Measurements from ENCODE around the gene SPTBN5.

The SPTBN5 gene

DNA sequence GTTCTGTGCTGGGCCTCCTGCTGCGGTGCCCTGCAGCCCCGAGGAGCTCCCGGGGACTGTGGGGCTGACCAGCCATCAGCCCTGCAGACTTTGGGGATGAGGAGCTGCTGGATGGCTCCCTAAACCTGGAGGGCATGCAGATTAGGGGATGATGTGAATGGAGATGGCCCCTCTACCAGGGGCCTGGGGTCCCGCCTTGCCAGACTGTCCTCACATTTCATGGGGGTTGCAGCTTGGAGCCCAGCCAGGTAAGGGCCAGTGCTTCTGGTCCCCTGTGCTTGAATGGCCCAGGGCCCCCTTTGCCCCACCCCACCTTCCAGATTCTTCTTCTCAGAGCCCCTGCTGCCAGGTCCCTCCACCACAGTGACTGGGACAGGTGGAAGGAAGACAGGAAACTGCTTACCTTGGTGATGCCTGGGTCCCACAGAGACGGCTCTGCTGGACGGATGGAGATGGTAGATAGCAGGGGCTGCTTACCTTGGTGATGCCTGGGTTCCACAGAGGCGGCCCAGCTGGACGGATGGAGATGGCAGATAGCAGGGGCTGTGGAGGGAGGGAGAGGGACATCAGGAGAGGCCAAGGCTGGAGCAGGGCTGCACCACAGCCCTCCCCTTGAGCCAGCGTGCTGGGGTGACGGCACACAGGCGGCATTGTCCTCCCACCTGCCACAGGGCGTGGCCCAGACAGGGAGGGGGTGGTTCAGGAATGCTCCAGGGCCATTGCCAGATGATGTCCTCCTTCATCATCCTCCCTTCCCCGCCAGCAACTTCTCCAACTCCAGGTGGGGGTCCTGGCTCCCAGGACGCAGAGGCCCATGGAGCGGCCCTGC, at the start of gene SPTBN5:
TSS of gene SPTBN5 (minus strand) at position 632 of the 829 bp plus-strand sequence. CDS start at position 76, 556 bp downstream.
- DNase-seq: no peak

DNA sequence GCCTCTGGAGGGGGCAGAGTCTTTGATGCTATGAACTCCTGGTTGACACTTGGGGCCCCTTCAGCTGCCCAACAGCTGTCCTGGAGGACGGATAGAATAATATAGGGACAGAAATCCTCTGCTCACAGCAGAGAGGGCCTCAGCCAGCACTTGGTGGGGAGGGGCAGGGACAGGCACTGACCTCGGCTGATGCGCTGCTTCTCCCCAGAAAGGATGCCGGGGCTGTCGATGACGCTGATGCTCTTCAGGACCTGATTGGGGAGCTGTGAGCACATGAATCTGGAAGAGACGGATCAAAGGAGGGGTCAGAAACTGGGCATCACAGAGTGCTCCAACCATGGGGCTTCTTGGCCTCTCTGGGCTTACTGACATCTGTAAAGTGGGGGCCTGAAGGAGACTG, 49.0 kb upstream of the SPTBN5 start:
- DNase-seq: no peak

DNA sequence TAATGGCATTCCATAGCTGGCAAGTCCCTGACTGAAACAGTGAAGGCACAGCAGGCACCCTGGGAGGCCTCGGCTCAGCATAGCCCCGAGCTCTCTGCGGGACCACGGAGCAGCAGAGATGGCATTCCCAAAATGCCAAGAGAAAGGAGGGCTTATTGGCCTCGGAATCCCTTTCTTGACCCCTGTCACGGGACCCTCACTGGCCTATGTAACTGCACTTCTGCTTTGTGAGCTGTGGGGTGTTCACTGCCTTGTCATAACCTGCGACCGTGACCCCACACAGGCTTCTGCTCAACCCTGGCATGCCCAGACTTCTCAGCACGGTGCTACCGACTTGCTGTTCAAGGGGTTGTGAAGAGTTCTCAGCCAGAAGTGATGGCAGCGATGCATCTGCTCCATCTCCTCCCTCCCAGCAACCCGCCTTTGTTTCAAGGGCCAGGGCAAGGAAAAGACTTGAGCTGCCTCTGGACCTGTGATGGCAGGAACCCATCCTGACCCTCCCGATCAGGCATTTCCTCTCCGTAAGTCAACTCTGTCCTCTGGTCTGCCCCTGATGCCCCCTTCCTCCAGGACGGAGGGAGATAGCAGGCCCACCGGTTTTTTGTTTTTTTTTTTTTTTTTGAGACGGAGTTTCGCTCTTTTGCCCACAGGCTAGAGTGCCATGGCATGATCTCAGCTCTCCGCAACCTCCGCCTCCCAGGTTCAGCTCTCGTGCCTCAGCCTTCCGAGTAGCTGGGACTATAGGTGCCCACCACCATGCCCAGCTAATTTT, 48.0 kb upstream of the SPTBN5 start:
- peak in 1 of 14 donors; percentile 3 for DNase-seq

DNA sequence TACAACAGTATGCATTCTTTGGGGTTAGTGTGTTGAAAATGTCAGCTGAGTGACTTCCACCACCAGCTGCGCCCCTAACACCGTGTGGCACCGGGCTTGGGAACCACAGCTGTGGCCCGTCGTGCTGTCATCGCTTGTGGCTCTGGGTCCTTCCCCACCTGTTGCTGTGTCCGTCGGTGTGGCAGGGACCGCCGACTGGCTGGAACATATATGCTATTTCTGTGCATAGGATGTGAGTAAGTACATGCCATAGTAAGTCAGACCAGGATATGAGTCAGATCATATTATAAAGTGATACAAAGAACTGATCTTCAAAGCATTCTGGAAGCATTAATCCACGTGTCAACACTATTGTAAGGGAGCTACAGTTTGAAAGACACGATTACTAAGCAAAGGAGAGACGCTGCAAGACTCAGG, 46.6 kb upstream of the SPTBN5 start:
- no peak for DNase-seq

DNA sequence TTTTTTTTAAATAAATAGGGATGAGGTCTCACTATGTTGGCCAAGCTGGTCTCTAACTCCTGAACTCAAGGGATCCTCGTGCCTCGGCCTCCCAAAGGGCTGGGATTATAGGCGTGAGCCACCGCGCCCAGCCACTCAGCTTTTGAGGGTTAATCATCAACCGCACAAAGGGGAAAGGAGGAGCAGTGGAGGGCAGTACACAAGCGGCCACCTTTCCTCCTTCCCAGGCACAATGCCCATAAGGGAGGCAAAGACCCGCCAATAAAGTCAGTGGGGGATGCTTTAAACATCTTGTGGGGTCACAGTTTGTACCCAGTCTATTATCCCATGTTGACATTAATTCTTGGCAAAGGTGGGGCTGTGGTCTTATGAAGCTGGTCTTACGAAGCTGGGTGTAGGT, 46.1 kb upstream of the SPTBN5 start:
- no peak for DNase-seq

DNA sequence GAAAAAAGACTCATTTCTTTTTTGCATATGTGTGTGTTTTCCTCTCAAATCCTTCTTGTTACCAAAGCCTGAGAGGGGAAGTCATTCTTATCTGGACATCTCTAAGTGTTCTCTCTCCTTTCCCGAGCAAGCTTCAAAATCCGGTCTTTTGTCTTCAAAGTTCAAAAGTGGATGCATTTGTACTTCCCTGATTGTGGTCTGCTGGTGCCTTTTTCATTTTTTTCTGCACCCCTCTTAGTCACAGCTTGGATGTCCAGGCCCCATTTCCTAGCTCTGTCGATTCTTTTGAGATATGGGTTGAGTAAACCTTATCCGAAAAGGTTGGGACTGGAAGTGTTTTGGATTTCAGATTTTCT, 43.7 kb upstream of the SPTBN5 start:
- DNase-seq: no peak

DNA sequence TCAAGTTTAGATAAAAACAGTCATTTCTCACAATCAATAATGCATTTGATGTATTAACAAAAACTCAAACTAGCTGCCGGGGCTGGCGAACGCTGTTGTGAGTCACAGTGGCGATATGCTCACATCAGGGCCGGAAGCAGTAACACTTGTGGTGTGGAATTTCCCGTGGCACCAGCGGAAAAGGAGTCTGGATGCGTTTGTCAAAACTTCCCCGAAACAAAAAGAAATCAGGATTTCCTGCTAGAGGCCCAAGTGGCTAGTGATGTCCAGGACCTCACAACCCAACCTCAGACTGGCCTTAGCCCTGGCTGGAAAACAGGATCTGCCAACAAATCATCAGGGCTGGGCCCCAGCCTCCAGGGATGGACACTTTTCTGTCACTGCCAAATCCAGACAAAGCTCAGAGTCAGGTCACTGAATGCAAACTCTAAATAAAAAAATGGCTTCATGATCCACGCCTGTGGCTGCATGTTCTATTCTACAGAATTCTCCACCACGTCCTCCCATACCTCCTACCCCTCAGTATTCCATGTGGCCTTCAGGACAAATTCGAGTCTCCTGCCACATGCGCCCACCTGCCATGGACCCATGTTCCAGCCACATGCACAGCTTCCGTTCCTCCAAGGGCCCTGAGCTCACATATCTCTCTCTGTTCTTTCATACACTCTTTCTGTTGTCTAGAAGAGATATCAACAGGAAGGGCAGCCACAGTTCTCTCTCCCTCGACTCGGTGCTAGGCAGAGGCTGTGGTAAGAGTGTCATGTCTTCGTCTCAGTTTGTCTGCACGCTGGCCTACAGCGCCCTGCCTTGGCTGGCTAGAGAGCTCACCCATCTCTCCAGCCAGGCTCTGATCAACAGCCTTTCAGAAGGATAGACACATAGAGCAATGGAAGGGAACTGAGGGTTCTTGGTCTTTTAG, 43.1 kb upstream of the SPTBN5 start:
- peak in 5 of 14 donors; percentile 3 to 33 (median 22) for DNase-seq

DNA sequence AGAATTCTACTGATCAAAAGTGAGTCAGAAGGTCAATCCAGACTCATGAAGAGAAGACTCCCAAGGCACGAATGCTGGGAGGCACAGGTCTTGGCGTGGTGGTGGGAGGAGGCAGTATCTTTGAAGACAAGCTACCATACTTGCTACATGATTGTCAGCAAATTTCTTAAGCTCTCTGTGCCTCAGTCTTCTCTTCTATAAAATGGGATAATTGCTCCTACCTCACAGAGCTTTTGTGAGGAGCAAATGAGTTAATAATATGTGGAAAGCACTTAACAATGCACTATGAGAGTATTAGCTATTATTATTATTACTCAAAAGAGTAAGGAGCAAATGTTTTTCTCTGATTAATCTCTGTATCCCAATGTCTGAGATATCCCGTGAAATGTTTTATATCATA, 42.3 kb upstream of the SPTBN5 start:
- no peak for DNase-seq

DNA sequence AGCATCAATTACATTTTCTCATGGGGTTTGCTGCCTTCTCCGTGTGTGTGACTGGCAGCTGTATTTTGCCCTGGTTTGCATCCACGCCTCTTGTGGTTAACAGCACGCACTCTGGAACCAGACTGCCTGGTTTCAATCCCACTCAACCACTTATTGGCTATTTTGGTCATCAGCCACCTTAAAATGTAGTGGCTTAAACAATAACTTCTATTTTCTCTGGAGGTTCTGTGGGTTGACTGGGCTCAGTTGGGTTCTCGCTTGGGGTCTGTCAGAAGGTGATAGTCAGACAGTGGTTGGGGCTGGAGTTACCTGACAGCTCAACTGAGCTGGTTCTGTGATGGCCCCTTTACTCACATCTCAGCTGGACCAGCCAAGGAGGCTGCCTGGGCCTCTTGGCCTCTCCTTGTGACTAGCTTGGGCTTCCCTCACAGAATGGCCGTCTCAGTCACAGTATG, 41.7 kb upstream of the SPTBN5 start:
- no peak for DNase-seq

DNA sequence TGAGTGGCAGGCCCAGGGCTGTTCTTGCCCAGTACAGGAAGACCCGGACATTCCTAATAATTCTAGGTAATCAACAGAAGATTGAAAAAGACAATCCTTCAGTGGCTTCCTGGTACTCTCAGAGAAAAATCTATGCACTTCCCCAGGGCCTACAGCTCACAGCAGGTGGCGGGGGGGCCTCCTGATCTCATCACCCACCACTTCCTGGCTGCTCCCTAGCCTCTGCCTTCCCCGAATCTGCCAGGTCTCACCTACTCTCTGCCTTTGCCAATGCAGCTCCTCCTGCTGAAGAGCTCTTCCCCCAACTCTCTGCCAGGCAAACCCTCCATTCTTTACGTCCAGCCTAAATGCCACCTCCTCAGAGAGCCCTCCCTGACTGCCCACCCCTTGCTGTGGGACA, 41.0 kb upstream of the SPTBN5 start:
- no peak for DNase-seq

DNA sequence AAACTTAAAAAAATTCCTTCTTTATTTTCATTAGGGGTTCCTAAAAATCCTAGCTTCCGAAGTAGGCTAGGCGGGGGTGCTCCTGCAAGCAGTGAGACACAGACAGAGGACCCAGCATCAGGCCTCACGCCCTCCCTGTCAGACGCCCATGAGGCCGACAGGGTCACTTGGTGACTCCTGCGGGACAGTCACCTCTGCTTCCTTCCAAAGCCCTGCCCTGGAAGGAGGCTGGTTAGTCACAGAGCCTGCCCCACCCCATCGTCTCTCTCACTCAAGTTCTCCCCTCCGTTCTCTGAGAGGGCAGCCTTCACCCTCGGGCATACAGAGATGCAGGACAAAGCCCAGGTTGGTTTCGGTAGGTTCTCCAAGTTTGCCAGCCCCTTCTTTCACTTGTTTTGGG, 39.9 kb upstream of the SPTBN5 start:
- no peak for DNase-seq

DNA sequence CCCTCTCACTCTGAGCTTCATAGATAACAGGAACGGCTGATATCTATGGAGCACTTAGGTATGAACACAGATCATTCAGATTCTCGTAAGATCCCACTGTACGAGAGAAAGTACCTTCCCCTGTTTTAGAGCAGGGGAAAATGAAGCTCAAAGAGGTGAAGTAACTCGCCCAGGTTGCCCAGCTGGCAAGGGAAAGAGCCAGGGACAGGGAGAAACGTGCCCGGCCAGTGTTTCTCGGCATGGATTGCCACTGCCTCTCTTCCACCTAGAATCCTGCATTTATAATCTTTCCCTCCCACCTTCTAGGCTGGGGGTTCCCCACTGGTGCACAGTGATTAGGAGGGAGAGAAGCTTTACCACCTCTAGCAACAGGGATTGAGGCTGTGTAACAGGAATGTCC, 39.5 kb upstream of the SPTBN5 start:
- DNase-seq: no peak

DNA sequence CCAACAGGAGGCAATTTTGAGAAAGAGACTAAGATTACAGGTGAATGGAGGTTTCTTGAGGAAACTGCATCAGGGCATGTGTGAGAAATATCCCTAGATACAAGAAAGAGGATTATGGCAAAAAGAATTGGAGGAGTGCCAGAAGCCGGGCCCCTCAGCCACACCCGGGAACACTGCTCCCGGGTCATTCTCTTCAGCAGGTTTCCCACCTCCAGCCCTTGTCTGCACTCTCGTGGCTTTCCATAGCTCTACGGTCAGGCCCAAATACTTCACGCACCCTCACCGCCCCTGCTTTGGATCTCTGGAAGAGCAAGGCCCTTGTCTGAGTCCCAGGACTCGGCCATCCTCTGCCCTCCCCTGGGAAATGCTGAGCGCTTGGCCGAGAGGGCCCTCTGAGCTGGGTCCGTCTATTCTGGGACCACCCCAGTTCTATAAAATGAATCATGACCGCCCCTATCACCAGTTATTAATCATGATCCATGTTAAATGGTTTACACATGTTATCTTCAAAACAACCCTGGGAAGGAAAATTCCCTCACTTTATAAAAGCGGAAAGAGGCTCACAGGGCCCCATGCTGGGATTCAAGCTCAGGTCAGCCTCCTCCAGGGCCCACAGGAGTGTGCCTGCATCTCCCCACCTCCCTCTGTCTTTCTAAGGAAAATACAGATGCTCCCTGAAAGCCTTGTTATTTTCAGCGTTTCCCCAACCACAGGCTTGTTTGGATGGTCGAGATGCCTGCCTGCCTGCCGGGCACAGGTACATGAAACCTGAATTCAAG, 38.8 kb upstream of the SPTBN5 start:
- no peak for DNase-seq

DNA sequence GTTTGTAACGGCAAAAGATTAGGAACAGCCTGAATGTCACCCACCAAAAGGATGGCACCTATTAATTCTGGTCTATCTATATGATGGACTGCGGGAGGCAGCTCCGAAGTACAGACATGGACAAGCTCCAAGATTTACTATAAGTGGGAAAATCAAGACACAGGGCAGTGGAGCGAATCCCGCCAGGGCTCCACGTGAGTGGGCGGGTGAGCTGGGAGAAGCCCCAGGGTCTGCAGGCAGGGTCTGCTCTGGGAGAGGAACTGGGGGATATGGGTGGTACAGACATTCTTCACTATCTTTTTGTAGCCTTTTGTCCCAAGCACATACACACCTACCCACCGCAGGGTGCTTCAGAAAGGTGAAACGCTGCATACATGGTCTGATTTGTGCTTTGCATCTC, 38.2 kb upstream of the SPTBN5 start:
- DNase-seq: no peak

DNA sequence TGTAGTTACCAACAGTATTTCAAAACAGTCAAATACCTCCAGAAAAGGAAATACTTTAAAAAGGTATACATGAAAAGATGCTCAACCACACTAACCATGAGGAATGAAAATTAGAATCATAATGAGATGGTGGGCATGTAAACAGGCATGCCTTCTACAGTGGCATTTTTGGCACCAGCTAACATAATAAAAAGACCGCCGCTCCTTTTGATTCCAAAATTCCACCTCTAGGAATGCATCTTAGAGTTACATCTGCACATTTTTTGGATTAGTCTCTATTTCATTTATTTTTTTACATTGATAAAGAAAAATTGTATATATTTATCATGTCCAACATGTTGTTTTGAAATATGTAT, 37.0 kb upstream of the SPTBN5 start:
- no peak for DNase-seq

DNA sequence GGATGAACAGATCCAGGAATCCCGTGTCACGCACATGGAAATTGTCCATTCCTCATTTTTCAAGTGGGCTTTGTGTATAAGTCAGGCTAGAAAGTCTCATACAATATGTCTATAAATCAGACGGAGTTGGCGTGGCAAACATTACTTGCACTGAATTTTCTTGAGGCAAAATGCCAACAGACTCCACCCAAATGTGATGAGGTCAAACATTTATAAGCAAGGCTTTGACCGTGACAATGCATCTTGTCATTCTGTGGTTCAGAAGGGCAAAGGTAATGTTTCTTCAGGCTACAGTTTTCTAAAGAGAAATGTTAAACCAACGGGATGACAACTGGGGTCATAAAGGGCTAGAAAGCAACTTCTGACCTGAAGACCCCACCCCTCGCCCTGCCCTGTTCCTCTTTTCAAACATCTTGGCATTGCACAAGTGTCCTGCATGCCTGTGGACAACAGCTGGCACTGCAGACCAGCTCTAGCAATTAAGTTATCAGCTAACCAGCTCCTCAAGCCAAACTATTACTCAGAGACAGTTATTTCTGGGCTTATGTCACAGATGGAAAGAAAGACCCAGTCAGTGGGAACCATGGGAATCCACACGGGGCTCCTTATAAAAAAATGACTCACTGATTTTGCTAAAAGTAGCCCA, 36.5 kb upstream of the SPTBN5 start:
- DNase-seq: no peak

DNA sequence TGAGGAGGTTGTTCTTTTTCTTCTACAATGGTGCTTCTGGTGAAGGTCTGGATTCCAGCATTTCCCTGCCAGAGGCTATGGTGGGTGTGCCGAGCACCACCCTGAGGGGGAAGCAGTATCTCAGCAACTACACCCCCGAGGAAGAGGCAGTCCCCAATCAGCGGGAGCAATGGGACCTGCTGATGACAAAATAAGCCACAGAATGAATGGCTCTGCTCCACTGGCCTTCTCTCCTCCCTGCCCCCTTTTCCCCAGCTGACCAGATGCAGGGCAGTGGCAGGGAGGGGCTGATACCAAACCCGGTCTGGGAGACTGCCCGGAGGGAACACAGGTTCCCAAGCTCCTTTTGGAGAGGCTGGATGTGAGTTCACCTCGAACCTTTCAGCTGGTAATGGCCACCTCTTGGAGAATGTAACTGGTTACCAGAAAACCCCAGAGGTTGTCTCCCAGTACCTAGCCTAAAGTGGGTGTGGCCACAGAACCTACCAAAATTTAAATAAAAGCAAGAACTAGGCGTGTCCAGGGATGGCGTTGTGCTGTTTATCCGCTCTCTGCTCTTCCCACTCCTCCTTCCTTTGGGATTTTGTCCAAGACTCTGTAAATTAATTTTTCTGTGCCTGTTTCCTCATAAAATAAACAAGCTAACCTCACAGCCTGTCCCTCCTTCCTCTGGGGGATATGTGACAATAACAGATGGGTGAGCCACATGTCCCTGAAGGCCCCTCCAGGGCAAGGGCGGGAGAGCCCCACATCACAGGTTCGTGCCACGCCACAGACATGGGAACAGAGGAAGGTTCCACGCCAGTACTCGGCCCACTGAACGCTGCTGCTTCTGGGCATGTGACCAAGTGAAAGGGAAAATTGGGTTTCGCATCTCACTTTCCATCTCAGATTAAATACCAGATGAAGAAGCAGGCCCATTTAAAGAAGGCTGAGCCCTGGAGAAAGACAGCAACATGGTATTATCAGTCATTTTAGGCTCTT, 35.1 kb upstream of the SPTBN5 start:
- peak in 2 of 14 donors; percentile 9 to 17 for DNase-seq

DNA sequence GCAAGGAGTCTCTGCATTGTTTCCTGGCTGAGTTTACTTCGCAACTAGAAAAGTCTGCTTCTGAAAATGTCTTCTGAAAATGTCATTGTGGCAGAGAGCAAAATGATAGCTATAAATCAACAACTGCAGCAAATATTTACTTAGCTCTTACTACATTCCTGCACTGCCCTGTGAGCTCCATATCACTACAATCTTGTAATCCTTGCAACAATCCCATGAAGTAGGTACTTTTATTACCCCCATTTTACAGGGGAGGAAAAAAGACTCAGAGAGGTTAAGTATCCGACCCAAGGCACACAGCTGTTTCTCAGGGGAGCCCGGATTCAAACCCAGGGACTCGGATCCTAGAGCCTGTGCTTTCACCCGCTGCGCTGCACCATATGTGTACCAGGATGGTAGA, 34.2 kb upstream of the SPTBN5 start:
- DNase-seq: no peak

DNA sequence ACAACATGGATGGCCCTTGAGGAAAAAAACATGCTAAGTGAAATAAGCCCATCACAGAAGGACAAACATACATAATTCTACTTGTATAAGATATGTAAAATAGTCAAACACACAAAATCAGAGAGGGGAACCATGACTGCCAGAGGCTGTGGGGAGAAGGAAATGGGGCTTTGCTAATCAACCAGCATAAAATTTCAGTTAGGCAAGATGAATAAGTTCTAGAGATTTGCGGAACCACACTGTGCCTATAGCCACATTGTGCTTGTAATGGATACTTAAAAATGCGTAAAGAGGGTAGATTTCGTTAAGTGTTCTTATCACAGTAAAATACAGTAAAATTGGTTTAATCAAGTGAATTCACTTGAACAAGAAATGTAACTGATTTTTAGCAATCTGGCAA, 33.7 kb upstream of the SPTBN5 start:
- DNase-seq: no peak

All from C1 segment of cervical spinal cord (tissue), 14 donors.